IMR-90 (cell line): Measurements from ENCODE around the gene NKRF. TPM values are rescaled to one million over a fixed set of nuclear protein-coding genes. Genes with fewer than 3 reads are reported as not detected.

Experiments used
- ATAC-seq: fragments of 200-7000 bp; cut with Tn5 transposase; 2 replicates; pipeline ENCODE4 v1.9.1; 2020; ENCODE audit warnings: low read depth, mild to moderate bottlenecking, moderate library complexity
- BruUV-seq: library from RNA; stranded (reverse); fragments of 400-500 nt; replicated peaks from 2 replicates; lab custom pipeline; 2021; lab: Mats Ljungman, UMichigan
- CTCF ChIA-PET: fragments of 300-600 bp; formaldehyde crosslinking; extraction: SDS; loops from one replicate; lab custom pipeline; 2021; ENCODE audit warnings: antibody characterized with exemption; lab: Yijun Ruan, JAX
- POLR2A ChIA-PET: fragments of 300-600 bp; sonication (Branson Sonifier 250); formaldehyde crosslinking; loops from one replicate; lab custom pipeline; 2022; ENCODE audit warnings: antibody characterized with exemption; ENCODE audit not compliant: unreplicated experiment; lab: Charles Lee
- DNase-seq: peaks from one replicate; pipeline ENCODE4 v3.0.0; 2013
- H2AFZ ChIP-seq: replicated peaks from 2 replicates; pipeline ENCODE3; 2013; ENCODE audit warnings: low read length, mild to moderate bottlenecking; ENCODE audit not compliant: poor library complexity
- H2AK5ac ChIP-seq: 2 replicates; pipeline ENCODE4 v1.6.1; 2013; ENCODE audit warnings: low read depth, low read length, inconsistent platforms
- H2AK9ac ChIP-seq: replicated peaks from 2 replicates; pipeline ENCODE3; 2013; ENCODE audit warnings: mild to moderate bottlenecking, low read depth, low read length, moderate library complexity; ENCODE audit not compliant: poor library complexity
- H2BK120ac ChIP-seq: 2 replicates; pipeline ENCODE4 v1.6.1; 2013; ENCODE audit warnings: low read depth, low read length, inconsistent platforms
- H2BK15ac ChIP-seq: 3 replicates; pipeline ENCODE4 v1.6.1; 2013; ENCODE audit warnings: low read depth, low read length, inconsistent platforms
- H2BK20ac ChIP-seq: 2 replicates; pipeline ENCODE4 v1.6.1; 2013; ENCODE audit warnings: low read depth, mild to moderate bottlenecking, inconsistent platforms, low read length, moderate library complexity
- H2BK5ac ChIP-seq: 2 replicates; pipeline ENCODE4 v1.6.1; 2013; ENCODE audit warnings: mild to moderate bottlenecking, low read depth, low read length, inconsistent platforms; ENCODE audit not compliant: poor library complexity, severe bottlenecking
- H3K14ac ChIP-seq: replicated peaks from 2 replicates; pipeline ENCODE4 v1.6.1; 2013; ENCODE audit warnings: low read depth, low read length, inconsistent platforms
- H3K18ac ChIP-seq: 2 replicates; pipeline ENCODE4 v1.6.1; 2013; ENCODE audit warnings: low read depth, low read length, control low read depth
- H3K23ac ChIP-seq: 2 replicates; pipeline ENCODE4 v1.6.1; 2013; ENCODE audit warnings: low read depth, low read length, inconsistent platforms
- H3K27ac ChIP-seq: 2 replicates; pipeline ENCODE4 v1.5.1; 2013; ENCODE audit warnings: mild to moderate bottlenecking, control low read depth, low read length; ENCODE audit not compliant: insufficient read depth
- H3K27me3 ChIP-seq: 2 replicates; pipeline ENCODE4 v1.6.1; 2013; ENCODE audit warnings: low read length; ENCODE audit not compliant: control insufficient read depth, insufficient read depth
- H3K36me3 ChIP-seq: 2 replicates; pipeline ENCODE4 v1.6.1; 2013; ENCODE audit warnings: low read length, mixed read lengths; ENCODE audit not compliant: control insufficient read depth, insufficient read depth
- H3K4ac ChIP-seq: 2 replicates; pipeline ENCODE4 v1.6.1; 2013; ENCODE audit warnings: low read depth, low read length, inconsistent platforms
- H3K4me1 ChIP-seq: 2 replicates; pipeline ENCODE4 v1.6.1; 2013; ENCODE audit warnings: low read length, mixed read lengths; ENCODE audit not compliant: control insufficient read depth, insufficient read depth
- H3K4me2 ChIP-seq: 2 replicates; pipeline ENCODE4 v1.6.1; 2013; ENCODE audit warnings: low read depth, mild to moderate bottlenecking, control low read depth, low read length, moderate library complexity
- H3K4me3 ChIP-seq: 2 replicates; pipeline ENCODE4 v1.5.1; 2013; ENCODE audit warnings: low read depth, mild to moderate bottlenecking, control low read depth, low read length, moderate library complexity; ENCODE audit not compliant: insufficient read depth
- H3K56ac ChIP-seq: 2 replicates; pipeline ENCODE4 v1.6.1; 2013; ENCODE audit warnings: low read length, inconsistent platforms; ENCODE audit not compliant: insufficient read depth; ENCODE audit errors: extremely low read depth
- H3K79me1 ChIP-seq, 2 experiments: 2 replicates each; pipeline ENCODE4 v1.6.1; 2013; ENCODE audit warnings: low read length in 2 of 2, inconsistent platforms in 1 of 2, low read depth in 1 of 2
- H3K9ac ChIP-seq: 2 replicates; pipeline ENCODE4 v1.6.1; 2013; ENCODE audit warnings: low read depth, low read length, control low read depth
- H3K9me1 ChIP-seq: 2 replicates; pipeline ENCODE4 v1.6.1; 2013; ENCODE audit warnings: low read length, inconsistent platforms; ENCODE audit not compliant: insufficient read depth
- H3K9me3 ChIP-seq: 2 replicates; pipeline ENCODE4 v1.6.1; 2013; ENCODE audit warnings: low read length; ENCODE audit not compliant: control insufficient read depth, insufficient read depth
- H4K20me1 ChIP-seq: 2 replicates; pipeline ENCODE4 v1.6.1; 2013; ENCODE audit warnings: low read length, inconsistent platforms; ENCODE audit not compliant: insufficient read depth
- H4K5ac ChIP-seq: 2 replicates; pipeline ENCODE4 v1.6.1; 2013; ENCODE audit warnings: mild to moderate bottlenecking, low read depth, low read length, control low read depth
- H4K8ac ChIP-seq, 2 experiments: 2 replicates each; pipeline ENCODE4 v1.6.1; 2013; ENCODE audit warnings: low read depth in 2 of 2, low read length in 2 of 2, control low read depth in 1 of 2, inconsistent platforms in 1 of 2
- H4K91ac ChIP-seq: 2 replicates; pipeline ENCODE4 v1.6.1; 2013; ENCODE audit warnings: low read depth, low read length, inconsistent platforms; ENCODE audit not compliant: insufficient read depth
- CEBPB ChIP-seq: IDR thresholded peaks from 2 replicates; pipeline ENCODE4 v1.6.1; 2012; ENCODE audit warnings: low read depth, low read length, improper control_type of control experiment
- CHD1 ChIP-seq: IDR thresholded peaks from 2 replicates; pipeline ENCODE4 v1.6.1; 2012; ENCODE audit warnings: low read depth, low read length, improper control_type of control experiment
- FOS ChIP-seq: fragments of 150-350 bp; IDR thresholded peaks from 2 replicates; pipeline ENCODE4 v1.6.1; 2016; ENCODE audit warnings: low read depth, low read length
- MAZ ChIP-seq: IDR thresholded peaks from 2 replicates; pipeline ENCODE4 v1.6.1; 2012; ENCODE audit warnings: low read depth, mild to moderate bottlenecking, low read length, improper control_type of control experiment, moderate library complexity, borderline replicate concordance
- NFE2L2 ChIP-seq: fragments of 150-350 bp; IDR thresholded peaks from 2 replicates; pipeline ENCODE4 v1.6.1; 2016; ENCODE audit warnings: low read depth, mild to moderate bottlenecking, low read length
- RAD21 ChIP-seq: IDR thresholded peaks from 2 replicates; pipeline ENCODE4 v1.6.1; 2012; ENCODE audit warnings: low read length, improper control_type of control experiment
- RFX5 ChIP-seq: IDR thresholded peaks from 2 replicates; pipeline ENCODE4 v1.8.0; 2012; ENCODE audit warnings: low read depth, mild to moderate bottlenecking, low read length, moderate library complexity
- SMC3 ChIP-seq: fragments of 150-350 bp; IDR thresholded peaks from 2 replicates; pipeline ENCODE4 v1.6.1; 2016; ENCODE audit warnings: low read depth, mild to moderate bottlenecking, antibody characterized with exemption, low read length, moderate library complexity
- WGBS, 2 experiments: methylation state at CpG; one replicate each; pipeline versions ENCODE4 v1.1.5 to v1.1.7; 2013; ENCODE audit warnings: missing lambda C conversion rate in 2 of 2; ENCODE audit not compliant: insufficient read length in 1 of 2; ENCODE audit errors: extremely low coverage in 2 of 2; 5-methylcytosine and 5-hydroxymethylcytosine counted together
- dilution Hi-C: fragments of 300-500 bp; cut with HindIII; formaldehyde crosslinking; loops from one replicate; pipeline ENCODE4 v1.14.3; 2018; ENCODE audit warnings: low sequenced_read_pairs; ENCODE audit not compliant: unreplicated experiment
- in situ Hi-C: fragments of 300-500 bp; cut with MboI; formaldehyde crosslinking; loops from 3 replicates; pipeline ENCODE4 v1.14.3; 2019; ENCODE audit warnings: low sequenced_read_pairs, inconsistent platforms, mixed read lengths
- intact Hi-C: fragments of 100-400 bp; cut with micrococcal nuclease; formaldehyde crosslinking; loops from 2 replicates; pipeline ENCODE4 v1.10.0; 2022
- polyA plus RNA-seq, 3 experiments: library from polyadenylated mRNA; depleted of rRNA; stranded (reverse); fragments of >200 nt; gene quantifications; 2 replicates each; pipeline ENCODE4 v1.2.3, GENCODE V29; 2012; ENCODE audit warnings: low replicate concordance in 1 of 3
- total RNA-seq: library from RNA; depleted of rRNA; stranded (reverse); fragments of >200 nt; gene quantifications from 2 replicates; pipeline ENCODE4 v1.2.3, GENCODE V29; 2012
- TF ChIP-seq, protein P1 (sequence below): fragments of 150-350 bp; IDR thresholded peaks from 2 replicates; pipeline ENCODE4 v1.6.1; 2016; ENCODE audit warnings: low read depth, mild to moderate bottlenecking, low read length, moderate library complexity, borderline replicate concordance

NKRF gene
- total and polyA plus RNA-seq, 2 of the 4 experiments (the other 2 are of a cell fraction): 2.2 to 4.1 TPM

DNA sequence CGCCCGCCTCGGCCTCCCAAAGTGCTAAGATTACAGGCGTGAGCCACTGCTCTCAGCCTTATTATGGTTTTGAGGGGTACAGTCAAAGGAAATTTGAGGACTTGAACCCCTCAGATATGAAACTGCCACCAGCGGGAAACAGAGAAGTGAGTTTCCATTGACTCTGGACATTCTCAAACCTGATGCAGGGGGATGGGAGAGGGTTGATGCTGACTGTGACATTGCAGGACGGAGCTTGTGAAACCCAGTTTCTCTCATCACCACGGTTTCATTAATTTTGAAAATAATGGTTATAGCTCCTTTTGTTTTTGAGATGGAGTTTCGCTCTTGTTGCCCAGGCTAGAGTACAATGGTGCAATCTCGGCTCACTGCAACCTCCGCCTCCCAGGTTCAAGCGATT lies 18.2 kb upstream of the NKRF start:
- Histone ChIP-seq H3K14ac (no peak overlapping the region), H3K4ac (no peak overlapping the region), H2AK5ac (no peak overlapping the region), H3K9ac (no peak overlapping the region), H3K79me1 (no peaks in the 10 kb centered on the region), H2BK120ac (no peak overlapping the region), H3K9me3 (no peaks in the 10 kb centered on the region), H2BK20ac (no peak overlapping the region), H3K18ac (no peak overlapping the region), H3K36me3 (peaks cover 2% of the 10 kb centered on the region; the same call in 1 of the 2 replicates), H3K27me3 (no peaks in the 10 kb centered on the region), H4K8ac (no peak overlapping the region), H3K27ac (no peak overlapping the region), H3K23ac (no peak overlapping the region), H3K4me2 (no peak overlapping the region), H2BK5ac (no peak overlapping the region), H3K4me3 (no peak overlapping the region), H4K91ac (no peak overlapping the region), H3K9me1 (no peaks in the 10 kb centered on the region), H3K56ac (no peak overlapping the region), H4K5ac (no peak overlapping the region), H2AFZ (no peak overlapping the region), H3K4me1 (no peaks in the 10 kb centered on the region), H2AK9ac (no peak overlapping the region), H4K20me1 (no peaks in the 10 kb centered on the region), H2BK15ac (no peak overlapping the region)
- 79% methylated on average over 2 of the region's 11 CpGs; no CpG with 5 or more reads in 1 of the 2 experiments for WGBS, 2 experiments
- TF ChIP-seq SMC3 (no peak), FOS (no peak), NFE2L2 (no peak), MAZ (no peak), CEBPB (no peak), RFX5 (no peak), CHD1 (no peak), RAD21 (no peak)
- TF ChIP-seq, protein P1, sequence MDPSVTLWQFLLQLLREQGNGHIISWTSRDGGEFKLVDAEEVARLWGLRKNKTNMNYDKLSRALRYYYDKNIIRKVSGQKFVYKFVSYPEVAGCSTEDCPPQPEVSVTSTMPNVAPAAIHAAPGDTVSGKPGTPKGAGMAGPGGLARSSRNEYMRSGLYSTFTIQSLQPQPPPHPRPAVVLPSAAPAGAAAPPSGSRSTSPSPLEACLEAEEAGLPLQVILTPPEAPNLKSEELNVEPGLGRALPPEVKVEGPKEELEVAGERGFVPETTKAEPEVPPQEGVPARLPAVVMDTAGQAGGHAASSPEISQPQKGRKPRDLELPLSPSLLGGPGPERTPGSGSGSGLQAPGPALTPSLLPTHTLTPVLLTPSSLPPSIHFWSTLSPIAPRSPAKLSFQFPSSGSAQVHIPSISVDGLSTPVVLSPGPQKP: no peak
- ChIA-PET POLR2A (no interaction called here), CTCF (no interaction called here)
- in situ Hi-C loops (no loop called here), intact Hi-C loops (no loop called here), dilution Hi-C loops (no loop called here)
- BruUV-seq: no TSS peak
- DNase-seq: no peak
- no peak for ATAC-seq
